GM18867 (cell line): ENCODE data around the gene PLB1.
"Not testable (repeated sequence)": the region's sequence is repeated elsewhere in the genome, so short reads cannot be mapped to it uniquely, and the experiment has no call there.

ENCODE experiments used
- ATAC-seq: cut with Tn5 transposase; IDR thresholded peaks from one replicate; pipeline ENCODE4 v1.9.1; 2021; ENCODE audit warnings: mild to moderate bottlenecking, moderate library complexity; ENCODE audit not compliant: unreplicated experiment

Gene PLB1

DNA sequence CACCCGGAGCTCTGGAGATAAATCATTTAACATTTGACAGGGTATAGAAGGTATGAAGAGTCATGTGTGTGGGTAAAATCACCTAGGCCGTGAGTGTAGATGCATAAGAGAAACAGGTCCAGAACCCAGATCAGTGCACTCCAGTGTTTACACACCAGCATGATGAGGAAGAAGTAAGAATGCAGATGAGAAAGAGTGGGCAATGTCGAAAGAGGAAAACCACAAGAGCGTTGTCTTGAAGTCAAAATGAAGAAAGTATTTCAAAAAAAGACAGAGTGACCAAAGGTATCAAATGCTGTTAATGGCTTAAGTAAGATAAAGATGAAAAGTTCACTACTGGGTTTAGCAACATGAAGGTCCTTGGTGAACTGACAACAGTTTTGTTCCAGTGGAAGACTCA, 32.0 kb upstream of the PLB1 start:
- no peak for ATAC-seq

DNA sequence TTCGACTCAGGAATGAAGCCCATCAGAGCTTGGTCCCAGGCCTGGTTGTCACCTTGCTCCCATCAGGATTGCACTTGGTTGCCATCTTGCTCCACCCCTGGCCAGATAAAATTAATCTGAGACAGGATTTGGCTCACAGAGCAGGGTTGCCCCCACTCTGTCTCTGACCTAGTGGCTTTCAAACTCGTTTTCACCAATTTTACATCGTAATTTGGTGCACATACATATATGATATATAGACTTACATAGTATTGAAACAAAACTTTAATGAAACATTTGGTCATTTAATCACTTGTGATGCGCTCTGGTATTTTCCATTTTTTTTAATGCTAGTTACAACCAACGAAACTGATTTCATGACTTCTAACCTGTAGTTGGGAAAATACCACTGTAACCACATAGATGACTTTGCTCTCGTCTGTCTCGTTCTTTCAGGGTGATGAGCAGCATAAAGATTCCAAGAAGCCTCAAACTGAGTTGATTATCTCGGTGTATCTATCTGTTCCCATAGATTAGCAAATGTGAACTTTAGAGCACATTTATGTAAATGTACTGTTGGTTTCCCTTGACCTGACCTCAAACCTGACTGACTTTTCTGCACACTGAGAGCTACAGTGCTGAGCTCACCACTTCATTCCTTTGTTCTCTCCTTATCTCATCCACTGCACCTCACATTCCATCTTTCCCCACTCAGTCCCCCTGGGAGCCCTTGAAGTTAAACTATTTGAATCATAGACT, 30.5 kb upstream of the PLB1 start:
- no peak for ATAC-seq

DNA sequence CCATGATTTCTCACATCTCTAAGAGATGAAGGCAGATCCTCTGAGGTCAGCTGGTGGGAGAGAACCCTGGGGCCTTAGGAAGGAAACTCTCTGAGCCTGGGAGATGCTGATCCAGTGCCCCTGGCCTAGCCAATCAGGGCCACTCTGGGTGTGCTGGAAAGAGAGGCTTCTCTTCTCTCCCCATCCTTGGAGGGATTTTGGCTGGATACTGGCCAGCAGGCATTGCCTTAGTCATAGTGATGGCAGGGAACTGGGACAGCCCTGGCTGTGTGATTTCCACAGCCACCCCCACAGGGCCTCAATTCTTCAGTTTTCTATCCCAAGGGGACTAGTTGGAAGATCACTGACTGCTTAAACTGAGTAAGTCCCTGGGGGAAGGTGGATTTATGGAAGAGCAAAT, 26.6 kb upstream of the PLB1 start:
- ATAC-seq, result no peak

DNA sequence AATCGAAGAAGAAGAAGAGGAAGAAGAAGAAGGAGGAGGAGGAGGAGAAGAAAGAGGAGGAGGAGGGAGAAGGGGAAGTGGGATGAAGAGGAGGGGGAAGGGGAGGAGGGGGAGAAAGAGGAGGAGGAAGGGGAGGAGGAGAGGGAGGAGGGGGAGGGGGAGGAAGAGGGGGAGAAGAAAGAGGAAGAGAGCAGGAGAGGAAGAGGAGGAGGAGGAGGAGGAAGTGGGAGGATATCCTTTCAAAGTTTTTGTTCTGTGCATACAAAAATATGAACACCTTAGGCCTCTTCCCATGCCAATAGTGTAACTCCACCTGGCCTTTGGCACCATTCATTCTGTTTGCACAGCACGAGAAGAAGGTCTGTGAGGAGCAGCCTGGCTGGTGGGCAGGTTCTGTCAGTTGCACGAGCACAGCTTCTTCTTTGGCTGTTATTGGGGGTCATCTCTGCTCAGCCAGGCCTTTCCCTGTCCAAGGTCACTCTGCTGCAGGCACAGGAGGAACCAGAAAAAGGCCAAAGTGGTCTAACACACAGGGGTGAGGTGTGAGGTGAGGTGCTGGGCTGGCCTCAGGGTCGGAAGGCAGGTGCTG, 25.8 kb upstream of the PLB1 start:
- no peak for ATAC-seq

DNA sequence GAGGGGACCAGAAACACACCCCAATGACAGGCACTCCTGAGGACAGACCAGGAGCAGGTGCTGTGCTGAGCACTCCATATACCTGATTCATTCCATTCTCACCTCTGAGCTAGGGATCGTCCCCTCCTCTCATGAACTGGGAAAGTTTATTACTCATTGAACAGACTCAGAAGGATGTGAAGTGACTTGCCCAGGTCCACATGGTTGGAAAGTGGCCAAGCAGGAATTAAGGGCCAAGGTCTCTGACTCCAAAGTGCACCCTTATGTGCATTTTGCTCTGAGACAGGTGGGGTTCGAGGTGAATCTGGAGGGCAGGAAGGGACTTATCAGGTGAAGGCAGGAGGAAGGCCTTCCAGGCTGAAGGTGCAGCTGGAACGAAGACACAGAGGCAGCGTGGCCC, 25.1 kb upstream of the PLB1 start:
- no peak for ATAC-seq

DNA sequence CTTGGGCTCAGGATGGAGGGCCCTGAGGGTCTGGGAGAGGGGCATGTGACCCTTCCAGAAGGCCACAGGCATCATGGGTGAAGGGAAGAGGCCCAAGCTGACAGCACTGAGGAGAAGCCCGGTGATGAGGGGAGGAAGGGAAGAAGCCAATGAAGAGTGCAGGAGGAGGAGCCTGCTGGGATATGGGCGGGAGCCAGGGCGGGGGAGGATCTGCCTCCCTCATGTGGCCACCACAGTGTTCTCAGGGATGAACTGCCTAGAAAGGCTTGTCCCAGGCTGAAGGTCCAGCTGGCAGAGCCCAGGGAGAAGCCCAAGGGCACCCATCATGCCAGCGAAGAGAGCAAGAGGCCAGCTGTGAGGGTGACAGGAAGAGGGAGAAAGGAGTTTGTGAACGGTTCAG, 24.6 kb upstream of the PLB1 start:
- ATAC-seq, result no peak

DNA sequence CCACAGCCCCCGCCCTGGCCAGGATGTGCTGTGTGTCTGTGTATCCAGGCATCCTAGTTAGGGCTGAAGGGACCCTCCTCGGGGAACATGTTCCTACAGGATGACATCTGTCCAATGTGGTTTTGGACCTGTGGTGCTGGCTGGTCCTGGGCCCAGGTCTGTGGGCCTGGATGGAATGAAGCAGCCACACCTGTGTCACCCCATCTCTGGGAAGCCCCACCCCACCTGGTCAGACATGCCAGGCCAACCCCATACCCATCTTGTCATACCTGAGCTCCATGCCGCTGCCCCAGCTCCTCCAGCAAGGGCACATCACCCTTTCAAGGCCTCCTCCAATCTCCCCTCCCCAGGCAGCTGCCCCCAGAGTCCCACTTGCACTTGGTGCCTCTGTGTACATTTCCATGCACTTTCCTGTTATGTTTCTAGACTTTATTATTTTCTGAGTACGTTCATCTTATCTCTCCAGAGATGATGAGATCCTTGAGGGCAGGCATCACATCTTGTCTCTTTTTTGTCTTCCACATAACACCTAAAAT, 24.1 kb upstream of the PLB1 start:
- no peak for ATAC-seq

DNA sequence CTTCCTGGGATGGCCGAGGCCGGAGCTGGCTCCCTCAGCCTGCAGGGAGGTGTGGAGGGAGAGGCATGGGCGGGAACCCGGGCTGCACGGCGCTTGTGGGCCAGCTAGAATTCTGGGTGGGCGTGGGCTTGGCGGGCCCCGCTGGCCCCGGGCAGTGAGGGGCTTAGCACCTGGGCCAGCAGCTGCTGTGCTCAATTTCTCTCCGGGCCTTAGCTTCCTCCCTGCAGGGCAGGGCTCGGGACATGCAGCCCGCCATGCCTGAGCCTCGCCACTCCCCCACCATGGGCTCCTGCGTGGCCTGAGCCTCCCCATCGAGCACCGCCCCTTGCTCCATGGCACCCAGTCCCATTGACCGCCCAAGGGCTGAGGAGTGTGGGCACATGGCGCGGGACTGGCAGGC, 23.2 kb upstream of the PLB1 start:
- not testable (repeated sequence) for ATAC-seq

DNA sequence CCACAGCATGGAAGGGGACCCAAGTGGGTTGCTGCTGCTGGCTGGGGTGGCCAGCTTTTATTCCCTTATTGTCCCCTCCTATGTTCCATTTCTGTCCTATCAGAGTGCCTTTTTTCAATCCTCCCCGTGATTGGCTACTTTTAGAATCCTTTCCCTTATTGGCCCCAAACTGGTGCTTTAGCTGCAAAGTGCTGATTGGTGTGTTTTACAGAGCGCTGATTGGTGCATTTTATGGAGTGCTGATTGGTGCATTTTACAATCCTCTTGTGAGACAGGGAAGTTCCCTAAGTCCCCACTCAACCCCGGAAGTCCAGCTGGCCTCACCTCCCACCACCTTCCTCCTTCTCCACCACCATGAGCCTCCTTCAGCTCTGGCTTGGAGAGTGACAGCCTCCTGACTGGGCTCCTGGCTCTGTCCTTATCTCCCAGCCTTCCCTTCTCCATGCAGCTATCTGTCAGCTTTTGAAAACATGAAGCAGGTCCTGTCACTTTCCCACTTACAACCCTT, 20.7 kb upstream of the PLB1 start:
- no peak for ATAC-seq

DNA sequence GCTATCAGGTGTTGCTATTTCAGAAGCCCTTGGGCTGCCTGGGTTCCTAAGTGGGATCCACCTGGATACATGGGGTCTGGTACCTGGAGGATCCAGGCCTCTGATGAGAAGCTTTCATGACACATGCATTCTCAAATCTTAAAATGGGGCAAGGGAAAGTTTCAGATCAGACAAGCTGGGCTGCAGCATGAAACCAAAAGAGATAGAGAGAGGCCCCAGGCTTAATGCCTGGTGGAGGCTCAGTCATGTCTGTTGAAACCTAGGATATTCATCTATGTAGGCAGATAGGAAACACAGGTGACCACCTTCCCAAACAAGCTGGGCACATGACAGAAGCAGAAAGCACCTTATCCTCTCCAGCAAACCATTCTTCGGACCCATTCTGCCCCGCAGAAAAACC, 18.8 kb upstream of the PLB1 start:
- no peak for ATAC-seq

DNA sequence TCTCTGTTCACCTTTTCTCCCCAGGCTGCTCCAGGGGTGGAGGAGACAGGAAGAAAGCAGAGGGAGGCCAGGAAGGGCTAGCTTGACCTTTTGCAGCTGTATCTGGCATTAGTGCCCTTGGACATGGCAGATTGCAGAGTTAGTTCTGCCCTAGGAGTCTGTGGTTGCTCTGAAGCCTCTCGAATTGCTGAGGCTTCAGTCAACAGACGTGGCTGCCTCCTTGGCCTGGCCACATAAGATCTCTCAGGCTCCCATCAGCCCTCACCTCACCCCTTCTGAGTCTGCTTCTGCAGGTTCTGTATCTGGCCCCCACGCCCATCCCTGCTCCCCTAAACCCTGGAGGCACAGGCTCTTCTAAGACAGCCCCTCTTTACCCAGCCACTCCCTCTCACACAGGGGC, 18.2 kb upstream of the PLB1 start:
- no peak for ATAC-seq

DNA sequence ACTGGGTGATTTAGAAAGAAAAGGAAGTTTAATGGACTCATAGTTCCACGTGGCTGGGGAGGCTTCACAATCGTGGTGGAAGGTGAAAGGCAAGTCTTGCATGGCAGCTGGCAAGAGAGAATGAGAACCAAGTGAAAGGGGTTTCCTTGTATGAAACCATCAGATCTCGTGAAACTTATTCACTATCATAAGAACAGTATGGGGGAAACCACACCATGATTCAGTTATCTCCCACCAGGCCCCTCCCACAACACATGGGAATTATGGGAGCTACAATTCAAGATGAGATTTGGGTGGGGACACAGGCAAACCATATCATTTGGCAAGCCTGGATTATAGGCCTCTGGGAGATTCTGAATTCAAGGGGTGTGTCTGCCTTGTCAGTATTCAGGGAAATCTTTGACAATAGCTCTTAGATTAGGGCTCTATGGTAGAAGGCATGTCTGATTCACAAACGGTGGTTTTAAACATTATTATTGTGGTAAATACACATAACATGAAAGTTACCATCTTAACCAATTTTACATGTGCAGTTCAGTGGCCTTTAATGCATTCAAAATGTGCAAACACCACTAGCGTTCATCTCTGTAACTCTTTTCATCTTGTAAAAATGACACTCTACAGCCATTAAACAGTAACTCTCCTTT, 15.3 kb upstream of the PLB1 start:
- no peak for ATAC-seq

DNA sequence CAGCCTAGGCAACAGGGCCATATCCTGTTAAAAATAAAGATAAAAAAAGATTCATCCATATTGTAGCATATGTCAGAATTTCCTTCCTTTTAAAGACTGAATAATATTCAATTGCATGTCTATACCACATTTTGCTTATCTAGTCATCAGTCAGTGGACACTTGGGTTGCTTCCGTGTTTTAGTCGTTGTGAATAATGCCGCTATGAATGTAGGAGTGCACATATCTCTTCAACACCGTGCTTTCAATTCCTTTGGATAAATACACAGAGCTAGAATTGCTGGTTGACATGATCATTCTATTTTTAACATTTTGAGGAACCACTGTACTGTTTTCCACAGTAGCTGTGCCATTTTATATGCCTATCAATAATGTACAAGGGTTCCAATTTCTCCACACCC, 14.0 kb upstream of the PLB1 start:
- no peak for ATAC-seq

DNA sequence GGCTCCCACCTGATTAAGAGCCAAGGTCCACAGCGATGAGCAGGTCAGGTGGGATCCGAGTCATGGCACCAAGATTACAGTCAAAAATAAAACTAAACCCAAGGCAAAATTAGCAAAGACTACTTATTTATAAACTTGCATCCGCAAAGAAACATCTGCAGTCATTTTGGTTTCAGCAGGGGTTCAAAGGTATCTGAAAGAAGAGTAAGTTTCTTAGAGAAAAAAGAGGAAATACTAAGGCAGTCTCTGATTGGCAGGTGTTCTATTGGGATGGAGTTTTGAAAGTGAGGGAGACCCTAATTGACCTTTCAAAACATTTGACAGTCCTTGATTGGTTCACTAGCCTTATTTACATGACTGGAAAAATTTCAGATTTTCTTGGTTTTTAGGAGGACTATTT, 11.0 kb upstream of the PLB1 start:
- no peak for ATAC-seq

DNA sequence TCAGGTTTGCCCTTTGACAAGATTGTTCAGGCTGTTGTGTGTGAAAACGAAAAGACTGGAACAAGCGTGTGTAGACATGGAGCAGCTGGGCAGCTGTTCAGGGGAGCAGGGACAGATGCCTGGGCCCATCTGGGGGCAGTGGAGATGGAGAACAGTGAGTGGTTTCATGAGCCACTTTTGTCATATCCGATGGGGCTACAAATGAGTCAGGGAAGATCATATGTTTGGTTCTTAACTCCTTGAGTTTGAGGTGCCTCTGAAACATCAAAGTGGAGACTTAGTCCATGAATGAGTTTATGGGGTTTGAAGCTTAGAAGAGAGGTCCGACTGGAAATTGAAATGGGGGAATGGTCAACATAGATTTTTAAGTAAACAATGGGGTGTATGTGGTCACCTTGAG, 9.3 kb upstream of the PLB1 start:
- ATAC-seq, result no peak

DNA sequence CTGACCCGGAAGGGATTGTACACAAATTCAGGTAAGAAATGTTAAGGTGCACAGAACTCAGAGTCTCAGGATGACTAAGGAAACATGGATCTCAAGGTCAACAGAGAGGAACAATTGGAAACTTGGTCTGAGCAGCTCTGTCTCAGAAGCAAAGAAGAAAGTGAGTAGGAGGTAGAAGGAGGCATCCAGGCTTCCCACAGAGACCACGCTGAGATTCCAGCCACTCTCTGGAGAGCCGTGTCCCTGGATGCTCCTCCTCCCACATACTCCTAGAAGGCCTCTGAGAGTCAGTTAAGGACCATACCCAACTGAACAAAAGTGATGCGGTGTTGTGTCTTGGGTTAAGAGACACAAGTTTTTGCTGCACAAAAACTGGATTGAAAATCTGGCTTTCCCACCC, 8.6 kb upstream of the PLB1 start:
- ATAC-seq, result no peak

DNA sequence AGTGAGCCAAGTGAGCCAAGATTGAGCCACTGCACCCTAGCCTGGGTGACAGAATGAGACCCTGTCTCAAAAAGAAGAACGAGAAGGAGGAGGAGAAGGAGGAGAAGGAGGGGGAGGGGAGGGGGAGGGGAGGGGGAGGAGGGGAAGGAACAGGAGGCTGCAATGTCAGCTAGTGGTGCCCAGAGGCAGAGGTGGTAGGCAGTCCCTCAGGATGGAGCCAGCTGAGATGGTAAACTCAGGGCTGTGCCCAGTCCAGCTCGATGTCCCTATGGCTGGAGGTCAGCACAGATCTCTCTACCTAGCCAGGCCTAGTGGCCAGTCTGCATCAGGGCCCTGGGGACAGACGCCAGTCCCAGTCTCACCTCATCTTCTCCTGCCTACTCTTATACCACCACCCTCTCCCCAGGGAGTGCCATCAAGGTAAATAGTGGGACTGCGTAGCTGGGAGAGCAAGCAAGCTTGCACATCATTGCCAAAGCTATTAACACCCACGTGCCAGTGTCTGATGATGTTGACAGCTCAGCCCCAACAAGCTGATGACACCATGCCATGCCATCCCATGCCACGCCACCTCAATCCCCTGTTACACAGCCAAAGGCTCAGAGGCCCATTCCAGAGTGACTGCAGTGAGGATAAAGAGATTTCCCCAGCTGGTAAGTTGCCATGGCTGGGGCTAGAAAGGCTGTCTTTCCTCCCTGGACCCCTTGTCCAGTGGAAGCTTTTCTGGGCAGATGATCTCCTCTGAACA, 7.6 kb upstream of the PLB1 start:
- ATAC-seq, result no peak

DNA sequence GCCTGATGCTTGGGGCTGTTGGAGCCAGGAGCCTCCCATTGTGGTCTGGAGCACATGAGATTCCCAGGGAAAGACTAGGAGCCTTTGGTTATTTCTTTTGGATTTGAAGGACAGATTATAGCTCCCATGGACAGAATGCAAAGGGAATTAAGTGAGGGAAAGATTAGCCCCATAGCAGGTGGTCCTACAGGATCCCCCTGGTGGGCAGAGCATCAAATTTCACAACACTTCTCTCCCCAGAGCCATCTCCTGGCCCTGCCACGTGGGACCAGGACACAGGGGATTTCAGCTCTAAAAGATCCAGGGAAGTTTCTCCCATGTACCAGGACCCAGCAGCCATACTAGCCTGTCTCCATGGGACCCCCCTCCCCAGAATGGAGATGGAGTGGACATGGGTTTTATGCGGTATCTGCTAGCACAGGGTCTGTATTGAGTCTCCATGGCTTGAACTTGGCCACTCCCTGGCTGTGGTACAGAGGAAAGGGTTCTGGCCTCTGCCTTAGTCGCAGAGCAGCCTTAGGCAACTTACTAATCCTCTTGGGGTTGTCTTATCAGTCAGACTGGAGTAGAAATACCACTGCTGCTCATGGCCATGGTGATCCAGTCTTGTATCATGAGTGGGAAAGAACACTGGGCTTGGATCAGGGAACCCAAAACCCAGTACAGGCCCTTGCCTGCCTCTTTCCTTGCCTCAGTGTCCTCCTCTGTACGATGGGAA, 6.8 kb upstream of the PLB1 start:
- no peak for ATAC-seq

DNA sequence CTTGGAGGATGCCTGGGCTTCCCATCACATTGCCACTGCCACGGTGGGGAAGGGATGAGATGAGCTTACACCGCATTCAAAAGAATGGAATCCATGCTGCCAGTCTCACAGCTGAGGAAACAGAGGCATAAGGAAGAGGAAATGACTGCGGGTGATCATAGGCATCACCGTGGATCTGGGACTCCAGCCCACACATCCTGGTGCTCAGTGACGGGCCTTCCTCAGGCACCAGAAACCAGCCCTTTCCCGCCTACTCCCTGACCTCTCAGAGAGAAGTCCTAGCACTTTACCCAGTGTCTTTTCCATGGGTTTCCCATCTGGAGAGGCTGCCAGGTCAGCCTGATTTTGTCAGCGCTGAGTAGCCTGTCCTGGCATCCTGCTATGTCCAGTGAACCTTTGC, 5.3 kb upstream of the PLB1 start:
- ATAC-seq, result no peak

DNA sequence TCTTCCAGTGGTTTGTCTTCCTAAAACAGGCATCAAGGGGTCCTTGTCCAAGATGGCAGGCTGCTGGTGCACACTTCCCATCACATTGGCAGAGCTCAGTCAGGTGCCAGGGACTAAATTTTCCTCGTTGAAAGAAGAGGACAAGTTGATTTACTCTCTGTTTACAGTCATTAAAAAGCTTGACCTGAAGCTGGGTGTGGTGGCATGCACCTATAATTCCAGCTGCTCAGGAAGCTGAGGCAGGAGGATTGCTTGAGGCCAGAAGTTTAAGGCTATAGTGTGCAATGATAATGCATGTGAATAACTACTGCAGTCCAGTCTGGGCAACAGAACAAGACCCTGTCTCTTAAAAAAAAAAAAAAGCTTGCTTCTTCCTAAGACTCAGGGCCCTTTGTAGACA, 3.6 kb upstream of the PLB1 start:
- ATAC-seq, result no peak

DNA sequence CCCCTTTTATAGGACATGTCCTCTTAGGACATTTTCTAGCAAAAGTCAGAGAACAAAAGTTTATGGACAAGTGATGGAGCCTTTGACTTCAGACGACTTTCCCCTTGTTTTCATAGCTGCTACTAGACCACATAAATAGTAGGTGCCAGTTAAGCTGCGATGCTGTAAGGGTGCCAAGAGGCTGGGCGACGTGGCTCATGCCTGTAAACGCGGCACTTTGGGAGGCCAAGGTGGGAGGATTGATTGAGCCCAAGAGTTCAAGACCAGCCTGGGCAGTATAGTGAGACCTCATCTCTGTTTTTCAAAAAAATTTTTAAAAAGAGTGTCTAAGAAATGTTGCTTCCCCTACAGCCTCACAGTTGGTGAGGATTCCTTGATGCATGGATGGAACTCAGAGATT, 2.2 kb upstream of the PLB1 start:
- no peak for ATAC-seq
